MM.1S (cell line): ENCODE results near the gene GMPS.

ENCODE experiments used
- DNase-seq: peaks from one replicate; pipeline ENCODE4 v3.0.0-alpha.2; 2015
- H2AFZ ChIP-seq: fragments of 300-600 bp; sonication (generic); 2 replicates; pipeline ENCODE4 v1.6.0; 2016; ENCODE audit warnings: antibody characterized with exemption, low read length
- H3F3A ChIP-seq: fragments of 300-600 bp; sonication (generic); 2 replicates; pipeline ENCODE4 v1.6.1; 2016; ENCODE audit warnings: mild to moderate bottlenecking, antibody characterized with exemption, low read length, moderate library complexity, mixed read lengths; ENCODE audit not compliant: insufficient read depth
- H3K27ac ChIP-seq: fragments of 300-600 bp; sonication (generic); 2 replicates; pipeline ENCODE4 v1.5.1; 2016; ENCODE audit warnings: mild to moderate bottlenecking, low read length
- H3K27me3 ChIP-seq: fragments of 300-600 bp; sonication (generic); replicated peaks from 2 replicates; pipeline ENCODE4 v1.6.0; 2016; ENCODE audit warnings: low read length; ENCODE audit not compliant: insufficient read depth
- H3K36me3 ChIP-seq: fragments of 300-600 bp; sonication (generic); replicated peaks from 2 replicates; pipeline ENCODE4 v1.6.1; 2016; ENCODE audit warnings: mild to moderate bottlenecking, low read length, mixed read lengths; ENCODE audit not compliant: insufficient read depth
- H3K4me1 ChIP-seq: fragments of 300-600 bp; sonication (generic); 2 replicates; pipeline ENCODE4 v1.6.1; 2016; ENCODE audit warnings: low read length, mixed read lengths
- H3K4me2 ChIP-seq: fragments of 300-600 bp; sonication (generic); 2 replicates; pipeline ENCODE4 v1.6.0; 2016; ENCODE audit warnings: low read depth, low read length
- H3K4me3 ChIP-seq: fragments of 300-600 bp; sonication (generic); 2 replicates; pipeline ENCODE4 v1.5.1; 2016; ENCODE audit warnings: low read length, mixed read lengths
- H3K79me2 ChIP-seq: fragments of 300-600 bp; sonication (generic); 2 replicates; pipeline ENCODE4 v1.6.1; 2016; ENCODE audit warnings: mixed run types, low read length, mixed read lengths
- H3K9ac ChIP-seq: fragments of 300-600 bp; sonication (generic); 2 replicates; pipeline ENCODE4 v1.6.1; 2016; ENCODE audit warnings: low read length, mixed read lengths
- H3K9me2 ChIP-seq: fragments of 300-600 bp; sonication (generic); replicated peaks from 2 replicates; pipeline ENCODE4 v1.6.1; 2016; ENCODE audit warnings: mild to moderate bottlenecking, low read length, mixed read lengths; ENCODE audit not compliant: insufficient read depth
- H3K9me3 ChIP-seq: fragments of 300-600 bp; sonication (generic); replicated peaks from 2 replicates; pipeline ENCODE4 v1.6.1; 2016; ENCODE audit warnings: mild to moderate bottlenecking, low read length, mixed read lengths; ENCODE audit not compliant: insufficient read depth
- H4K20me1 ChIP-seq: fragments of 300-600 bp; sonication (generic); 2 replicates; pipeline ENCODE4 v1.6.1; 2016; ENCODE audit warnings: mild to moderate bottlenecking, low read length, moderate library complexity, mixed read lengths; ENCODE audit not compliant: insufficient read depth
- EZH2 ChIP-seq: fragments of 300-600 bp; sonication (generic); optimal IDR thresholded peaks from 2 replicates; pipeline ENCODE3; 2017; ENCODE audit warnings: low read depth, mild to moderate bottlenecking, antibody characterized with exemption, low read length, mixed read lengths
- EZH2phosphoT487 ChIP-seq: fragments of 300-600 bp; sonication (generic); IDR thresholded peaks from 2 replicates; pipeline ENCODE4 v1.6.1; 2018; ENCODE audit warnings: antibody characterized with exemption, low read length
- TF ChIP-seq, protein P1 (sequence below): fragments of 300-600 bp; sonication (generic); IDR thresholded peaks from 2 replicates; pipeline ENCODE4 v1.5.1; 2016; ENCODE audit warnings: antibody characterized with exemption, low read length, mixed read lengths

GMPS gene

DNA sequence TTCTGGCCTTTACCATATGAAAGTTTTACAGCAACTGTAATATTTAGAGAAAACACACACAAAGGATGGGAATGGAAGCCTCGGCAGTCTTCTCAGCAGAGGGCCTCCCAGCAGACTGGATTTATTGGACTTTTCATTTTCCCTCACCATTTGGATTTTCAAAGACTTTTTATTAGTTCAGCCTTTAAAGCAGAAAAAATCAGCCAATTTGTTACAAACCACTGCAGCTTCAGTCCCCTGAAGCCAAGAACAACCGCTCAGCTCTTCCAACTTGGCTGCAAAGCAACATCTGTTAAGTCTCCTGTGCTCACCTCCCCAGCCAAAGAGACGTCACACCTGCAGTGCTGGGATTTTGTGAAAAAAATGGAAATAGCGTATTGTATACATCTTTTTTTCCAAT, 120.8 kb downstream of the GMPS start:
- no peak for DNase-seq
- TF ChIP-seq EZH2 (no peak), EZH2phosphoT487 (no peak)
- TF ChIP-seq, protein P1, sequence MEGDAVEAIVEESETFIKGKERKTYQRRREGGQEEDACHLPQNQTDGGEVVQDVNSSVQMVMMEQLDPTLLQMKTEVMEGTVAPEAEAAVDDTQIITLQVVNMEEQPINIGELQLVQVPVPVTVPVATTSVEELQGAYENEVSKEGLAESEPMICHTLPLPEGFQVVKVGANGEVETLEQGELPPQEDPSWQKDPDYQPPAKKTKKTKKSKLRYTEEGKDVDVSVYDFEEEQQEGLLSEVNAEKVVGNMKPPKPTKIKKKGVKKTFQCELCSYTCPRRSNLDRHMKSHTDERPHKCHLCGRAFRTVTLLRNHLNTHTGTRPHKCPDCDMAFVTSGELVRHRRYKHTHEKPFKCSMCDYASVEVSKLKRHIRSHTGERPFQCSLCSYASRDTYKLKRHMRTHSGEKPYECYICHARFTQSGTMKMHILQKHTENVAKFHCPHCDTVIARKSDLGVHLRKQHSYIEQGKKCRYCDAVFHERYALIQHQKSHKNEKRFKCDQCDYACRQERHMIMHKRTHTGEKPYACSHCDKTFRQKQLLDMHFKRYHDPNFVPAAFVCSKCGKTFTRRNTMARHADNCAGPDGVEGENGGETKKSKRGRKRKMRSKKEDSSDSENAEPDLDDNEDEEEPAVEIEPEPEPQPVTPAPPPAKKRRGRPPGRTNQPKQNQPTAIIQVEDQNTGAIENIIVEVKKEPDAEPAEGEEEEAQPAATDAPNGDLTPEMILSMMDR = no peak
- H3K4me1 ChIP-seq = no peaks in the 10 kb centered on the region

DNA sequence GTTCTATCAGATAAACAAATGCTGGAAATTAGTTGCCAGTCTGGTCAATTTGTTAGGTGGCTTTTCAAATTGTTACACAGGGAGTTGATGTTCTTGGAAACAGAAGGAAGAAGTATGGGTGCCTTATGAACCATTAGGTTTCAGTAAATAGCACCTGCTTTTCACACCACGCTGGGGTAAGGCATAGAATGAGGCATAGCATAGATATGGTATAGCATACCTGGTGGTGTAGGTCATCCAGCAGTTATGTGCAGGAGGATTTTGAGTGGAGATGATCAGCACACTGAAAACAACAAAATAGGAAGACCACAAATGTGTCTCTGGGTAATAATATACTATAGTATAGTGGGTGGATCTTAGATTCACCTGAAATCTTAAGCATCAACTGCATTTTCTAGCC, 121.4 kb downstream of the GMPS start:
- H2AFZ ChIP-seq = no peak overlapping the region
- no peaks in the 10 kb centered on the region for H4K20me1 ChIP-seq
- H3K4me3 ChIP-seq = no peak overlapping the region
- H3K36me3 ChIP-seq = no peaks in the 10 kb centered on the region
- H3K4me1 ChIP-seq = no peaks in the 10 kb centered on the region
- DNase-seq = no peak
- no peaks in the 10 kb centered on the region for H3K9me3 ChIP-seq
- no peak for TF ChIP-seq EZH2
- TF ChIP-seq, protein P1 = no peak
- no peak for TF ChIP-seq EZH2phosphoT487
- no peaks in the 10 kb centered on the region for H3K9me2 ChIP-seq
- H3K9ac ChIP-seq = no peak overlapping the region
- H3K4me2 ChIP-seq = no peak overlapping the region
- no peaks in the 10 kb centered on the region for H3K79me2 ChIP-seq
- H3K27ac ChIP-seq = no peak overlapping the region
- H3F3A ChIP-seq = no peaks in the 10 kb centered on the region
- no peaks in the 10 kb centered on the region for H3K27me3 ChIP-seq

More for the DNA sequence above, 120.8 kb downstream of the GMPS start:
- Histone ChIP-seq H3F3A (no peaks in the 10 kb centered on the region), H3K4me3 (no peak overlapping the region), H3K27ac (no peak overlapping the region), H3K9me2 (no peaks in the 10 kb centered on the region), H3K79me2 (no peaks in the 10 kb centered on the region), H3K9me3 (no peaks in the 10 kb centered on the region), H2AFZ (no peak overlapping the region), H3K36me3 (no peaks in the 10 kb centered on the region), H4K20me1 (no peaks in the 10 kb centered on the region), H3K27me3 (no peaks in the 10 kb centered on the region), H3K4me2 (no peak overlapping the region), H3K9ac (no peak overlapping the region)
